SK-N-SH (cell line): Measurements from ENCODE around the gene NSUN4. TPM values are rescaled to one million over a fixed set of nuclear protein-coding genes. Genes with fewer than 3 reads are reported as not detected.

ENCODE experiments used
- CTCF ChIA-PET: fragments of 300-600, 350-600 bp; formaldehyde crosslinking; extraction: SDS; loops from one replicate; lab custom pipeline; 2021; lab: Yijun Ruan, JAX
- POLR2A ChIA-PET: fragments of 350-600 bp; sonication (Branson Sonifier 250); formaldehyde crosslinking; extraction: SDS; loops from one replicate; lab custom pipeline; 2020; ENCODE audit warnings: antibody characterized with exemption, inconsistent platforms; lab: Yijun Ruan, JAX
- DNase-seq: peaks from one replicate; pipeline ENCODE4 v3.0.0; 2012
- H2AFZ ChIP-seq: fragments of 200-600 bp; sonication (generic); 2 replicates; pipeline ENCODE4 v1.8.1; 2016; ENCODE audit warnings: antibody characterized with exemption, mild to moderate bottlenecking, low read depth
- H3F3A ChIP-seq: fragments of 200-600 bp; sonication (generic); replicated peaks from 2 replicates; pipeline ENCODE3; 2016; ENCODE audit warnings: antibody characterized with exemption, mild to moderate bottlenecking; ENCODE audit not compliant: insufficient read depth
- H3K27ac ChIP-seq, 2 experiments: fragments of 200-500 bp in 1 of 2; fragments of 200-600 bp in 1 of 2; sonication (Bioruptor generic) in 1 of 2; sonication (generic), shearing (Covaris generic) in 1 of 2; 2 replicates each; pipeline versions ENCODE4 v1.5.1 to v1.6.1; 2014 to 2016; ENCODE audit warnings: low read depth in 2 of 2, inconsistent platforms in 1 of 2, low read length in 1 of 2, mild to moderate bottlenecking in 1 of 2, mixed read lengths in 1 of 2
- H3K27me3 ChIP-seq: fragments of 200-600 bp; sonication (generic), shearing (Covaris generic); 2 replicates; pipeline ENCODE4 v1.6.1; 2016; ENCODE audit warnings: mixed run types; ENCODE audit not compliant: insufficient read depth
- H3K36me3 ChIP-seq, 2 experiments: fragments of 200-500 bp in 1 of 2; fragments of 200-600 bp in 1 of 2; sonication (Bioruptor generic) in 1 of 2; sonication (generic) in 1 of 2; replicated peaks in 1 of 2; 2 replicates each; pipeline versions ENCODE3 to v1.5.1; 2014 to 2016; ENCODE audit warnings: low read length in 1 of 2, mild to moderate bottlenecking in 1 of 2; ENCODE audit not compliant: insufficient read depth in 2 of 2, control insufficient read depth in 1 of 2
- H3K4me1 ChIP-seq, 2 experiments: fragments of 200-500 bp in 1 of 2; fragments of 200-600 bp in 1 of 2; sonication (Bioruptor generic) in 1 of 2; sonication (generic), shearing (Covaris generic) in 1 of 2; 2 replicates each; pipeline versions ENCODE4 v1.5.1 to v1.6.1; 2014 to 2016; ENCODE audit warnings: low read depth in 1 of 2, low read length in 1 of 2, mixed run types in 1 of 2; ENCODE audit not compliant: insufficient read depth in 2 of 2, control insufficient read depth in 1 of 2
- H3K4me2 ChIP-seq: fragments of 200-600 bp; sonication (generic), shearing (Covaris generic); 2 replicates; pipeline ENCODE4 v1.6.1; 2017; ENCODE audit warnings: mixed run types
- H3K4me3 ChIP-seq, 2 experiments: fragments of 200-500 bp in 1 of 2; fragments of 200-600 bp in 1 of 2; sonication (Bioruptor generic) in 1 of 2; sonication (generic), shearing (Covaris generic) in 1 of 2; 2 replicates each; pipeline versions ENCODE4 v1.5.1 to v1.8.1; 2014 to 2016; ENCODE audit warnings: low read depth in 2 of 2, inconsistent platforms in 1 of 2, low read length in 1 of 2, mild to moderate bottlenecking in 1 of 2, mixed read lengths in 1 of 2, moderate library complexity in 1 of 2
- H3K79me2 ChIP-seq: fragments of 200-600 bp; sonication (generic); 2 replicates; pipeline ENCODE4 v1.8.1; 2017; ENCODE audit warnings: mild to moderate bottlenecking; ENCODE audit not compliant: insufficient read depth
- H3K9ac ChIP-seq: fragments of 200-600 bp; sonication (generic); 2 replicates; pipeline ENCODE4 v1.6.1; 2017; ENCODE audit warnings: mixed run types
- H3K9me2 ChIP-seq: fragments of 200-600 bp; sonication (generic); 2 replicates; pipeline ENCODE4 v1.6.1; 2017; ENCODE audit warnings: mixed run types
- H3K9me3 ChIP-seq: fragments of 200-600 bp; sonication (generic); 2 replicates; pipeline ENCODE4 v1.6.1; 2017; ENCODE audit warnings: mixed run types, mild to moderate bottlenecking, moderate library complexity
- H4K20me1 ChIP-seq: fragments of 200-600 bp; sonication (generic); 2 replicates; pipeline ENCODE4 v1.6.1; 2017; ENCODE audit warnings: mild to moderate bottlenecking, mixed run types; ENCODE audit not compliant: insufficient read depth
- ELF1 ChIP-seq: IDR thresholded peaks from 2 replicates; pipeline ENCODE4 v1.4.0; 2012
- NRF1 ChIP-seq: IDR thresholded peaks from 2 replicates; pipeline ENCODE4 v1.6.1; 2012; ENCODE audit warnings: low read depth, mild to moderate bottlenecking, low read length
- RAD21 ChIP-seq: IDR thresholded peaks from 2 replicates; pipeline ENCODE4 v1.6.1; 2012; ENCODE audit warnings: mild to moderate bottlenecking, low read length
- RXRA ChIP-seq: IDR thresholded peaks from 2 replicates; pipeline ENCODE4 v1.4.0; 2012; ENCODE audit warnings: low read depth, mild to moderate bottlenecking, borderline replicate concordance
- SIN3A ChIP-seq: IDR thresholded peaks from 2 replicates; pipeline ENCODE4 v1.6.1; 2012; ENCODE audit warnings: low read depth, mild to moderate bottlenecking, low read length, moderate library complexity, borderline replicate concordance
- SMC3 ChIP-seq: IDR thresholded peaks from 2 replicates; pipeline ENCODE4 v1.6.1; 2012; ENCODE audit warnings: low read depth, low read length, improper control_type of control experiment
- TEAD4 ChIP-seq: IDR thresholded peaks from 2 replicates; pipeline ENCODE4 v1.4.0; 2012; ENCODE audit warnings: mild to moderate bottlenecking, borderline replicate concordance; ENCODE audit not compliant: insufficient read depth
- YY1 ChIP-seq: IDR thresholded peaks from 2 replicates; pipeline ENCODE4 v1.4.0; 2012; ENCODE audit warnings: low read depth, mild to moderate bottlenecking
- WGBS: methylation state at CpG from one replicate; pipeline ENCODE4 v1.1.6; 2017; ENCODE audit warnings: low lambda C conversion rate; 5-methylcytosine and 5-hydroxymethylcytosine counted together
- polyA plus RNA-seq, 3 experiments: library from polyadenylated mRNA; depleted of rRNA; stranded (reverse); fragments of >200 nt; gene quantifications; 2 replicates each; pipeline ENCODE4 v1.2.3, GENCODE V29; 2012
- TF ChIP-seq, protein P1 (sequence below): fragments of 150-350 bp; IDR thresholded peaks from 2 replicates; pipeline ENCODE4 v1.6.1; 2017; ENCODE audit warnings: antibody characterized with exemption, low read length, low read depth, borderline replicate concordance
- TF ChIP-seq, protein P2 (sequence below): fragments of 150-350 bp; IDR thresholded peaks from 2 replicates; pipeline ENCODE4 v1.6.1; 2016; ENCODE audit warnings: mild to moderate bottlenecking, low read depth, low read length
- TF ChIP-seq, protein P3 (sequence below): IDR thresholded peaks from 2 replicates; pipeline ENCODE4 v1.4.0; 2012; ENCODE audit warnings: low read depth, borderline replicate concordance
- TF ChIP-seq, protein P4 (sequence below): IDR thresholded peaks from 2 replicates; pipeline ENCODE4 v1.4.0; 2012; ENCODE audit warnings: low read depth, borderline replicate concordance
- TF ChIP-seq, protein P5 (sequence below): IDR thresholded peaks from 2 replicates; pipeline ENCODE4 v1.4.0; 2012; ENCODE audit warnings: low read depth

NSUN4 gene
- polyA plus RNA-seq, 1 of the 3 experiments (the other 2 are of a cell fraction), result 14.7 TPM

DNA sequence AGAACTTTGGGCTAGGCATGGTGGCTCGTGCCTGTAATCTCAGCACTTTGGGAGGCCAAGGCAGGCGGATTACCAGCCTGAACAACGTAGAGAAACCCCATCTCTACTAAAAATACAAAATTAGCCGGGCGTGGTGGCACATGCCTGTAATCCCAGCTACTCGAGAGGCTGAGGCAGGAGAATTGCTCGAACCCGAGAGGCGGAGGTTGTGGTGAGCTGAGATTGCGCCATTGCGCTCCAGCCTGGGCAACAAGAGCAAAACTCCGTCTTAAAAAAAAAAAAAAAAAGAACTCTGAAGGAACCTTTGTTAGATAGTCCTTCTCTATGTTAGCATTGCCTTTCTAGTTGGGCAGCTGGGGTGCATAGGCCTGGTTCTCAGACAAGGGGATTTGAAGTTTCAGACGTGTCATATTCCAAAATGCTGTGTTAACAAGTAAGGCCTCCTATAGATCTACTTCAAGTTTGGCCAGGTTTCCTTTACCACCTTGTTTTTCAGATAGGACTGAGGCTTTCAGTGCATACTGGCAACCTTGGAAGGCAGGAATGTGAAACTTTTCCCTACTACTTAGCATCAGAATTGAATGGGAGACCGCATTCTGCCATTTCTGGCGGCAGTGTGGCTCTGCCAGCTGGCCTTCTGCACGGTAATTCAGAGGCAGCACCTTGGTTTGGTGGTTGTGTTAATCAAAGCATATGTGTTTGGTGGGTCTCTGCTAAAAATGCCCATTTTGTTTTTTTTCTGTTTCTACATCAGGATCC lies 31.0 kb upstream of the NSUN4 start (continued):
- TF ChIP-seq NRF1 (no peak), SIN3A (no peak)
- TF ChIP-seq, protein P1, sequence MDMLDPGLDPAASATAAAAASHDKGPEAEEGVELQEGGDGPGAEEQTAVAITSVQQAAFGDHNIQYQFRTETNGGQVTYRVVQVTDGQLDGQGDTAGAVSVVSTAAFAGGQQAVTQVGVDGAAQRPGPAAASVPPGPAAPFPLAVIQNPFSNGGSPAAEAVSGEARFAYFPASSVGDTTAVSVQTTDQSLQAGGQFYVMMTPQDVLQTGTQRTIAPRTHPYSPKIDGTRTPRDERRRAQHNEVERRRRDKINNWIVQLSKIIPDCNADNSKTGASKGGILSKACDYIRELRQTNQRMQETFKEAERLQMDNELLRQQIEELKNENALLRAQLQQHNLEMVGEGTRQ, result no peak
- TF ChIP-seq, all 33 proteins: peak for 0

DNA sequence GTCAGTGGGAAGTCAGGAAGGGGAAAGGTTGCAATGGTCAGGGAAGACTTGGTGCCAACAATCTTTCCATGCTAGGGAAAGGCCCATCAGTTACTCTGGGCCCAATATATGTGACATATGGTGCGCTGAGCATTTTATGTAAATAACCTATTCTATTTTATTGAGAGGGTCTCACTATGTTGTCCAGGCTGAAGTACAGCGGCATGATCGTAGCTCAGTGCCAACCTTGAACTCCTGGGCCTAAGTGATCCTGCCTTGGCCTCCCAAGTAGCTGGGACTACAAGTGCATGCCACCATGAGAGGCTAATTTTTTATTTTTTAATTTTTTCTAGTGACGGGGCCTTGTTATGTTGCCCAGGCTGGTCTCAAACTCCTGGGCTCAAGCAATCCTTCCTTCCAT lies 30.3 kb upstream of the NSUN4 start:
- 94% methylated on average over 4 of the region's 4 CpGs for WGBS
- H3K36me3 ChIP-seq, result peaks cover 37 to 47% of the 10 kb centered on the region in 2 experiments
- no peaks in the 10 kb centered on the region for H3K9me3 ChIP-seq
- H3K9ac ChIP-seq, result no peak overlapping the region
- H3F3A ChIP-seq, result peaks cover 17% of the 10 kb centered on the region
- H4K20me1 ChIP-seq, result peaks cover 41% of the 10 kb centered on the region
- H3K4me1 ChIP-seq, result peaks cover 2 to 9% of the 10 kb centered on the region in 2 experiments; a peak in 2 of 4 replicates
- ChIA-PET POLR2A (no interaction called here), CTCF (interaction anchor here (0.7 kb wide), 1 partner anchor 30 kb away, joined by 3 read pairs; the partner anchor contains the start of gene NSUN4)
- H3K4me3 ChIP-seq, result no peak overlapping the region
- DNase-seq, result no peak
- H3K79me2 ChIP-seq, result peaks cover 67% of the 10 kb centered on the region
- TF ChIP-seq TEAD4 (no peak), RAD21 (no peak), YY1 (no peak), ELF1 (no peak), RXRA (no peak), SMC3 (no peak)
- TF ChIP-seq, protein P2, sequence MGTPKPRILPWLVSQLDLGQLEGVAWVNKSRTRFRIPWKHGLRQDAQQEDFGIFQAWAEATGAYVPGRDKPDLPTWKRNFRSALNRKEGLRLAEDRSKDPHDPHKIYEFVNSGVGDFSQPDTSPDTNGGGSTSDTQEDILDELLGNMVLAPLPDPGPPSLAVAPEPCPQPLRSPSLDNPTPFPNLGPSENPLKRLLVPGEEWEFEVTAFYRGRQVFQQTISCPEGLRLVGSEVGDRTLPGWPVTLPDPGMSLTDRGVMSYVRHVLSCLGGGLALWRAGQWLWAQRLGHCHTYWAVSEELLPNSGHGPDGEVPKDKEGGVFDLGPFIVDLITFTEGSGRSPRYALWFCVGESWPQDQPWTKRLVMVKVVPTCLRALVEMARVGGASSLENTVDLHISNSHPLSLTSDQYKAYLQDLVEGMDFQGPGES, result no peak
- TF ChIP-seq, protein P3, sequence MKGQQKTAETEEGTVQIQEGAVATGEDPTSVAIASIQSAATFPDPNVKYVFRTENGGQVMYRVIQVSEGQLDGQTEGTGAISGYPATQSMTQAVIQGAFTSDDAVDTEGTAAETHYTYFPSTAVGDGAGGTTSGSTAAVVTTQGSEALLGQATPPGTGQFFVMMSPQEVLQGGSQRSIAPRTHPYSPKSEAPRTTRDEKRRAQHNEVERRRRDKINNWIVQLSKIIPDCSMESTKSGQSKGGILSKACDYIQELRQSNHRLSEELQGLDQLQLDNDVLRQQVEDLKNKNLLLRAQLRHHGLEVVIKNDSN, result no peak
- TF ChIP-seq, protein P4, sequence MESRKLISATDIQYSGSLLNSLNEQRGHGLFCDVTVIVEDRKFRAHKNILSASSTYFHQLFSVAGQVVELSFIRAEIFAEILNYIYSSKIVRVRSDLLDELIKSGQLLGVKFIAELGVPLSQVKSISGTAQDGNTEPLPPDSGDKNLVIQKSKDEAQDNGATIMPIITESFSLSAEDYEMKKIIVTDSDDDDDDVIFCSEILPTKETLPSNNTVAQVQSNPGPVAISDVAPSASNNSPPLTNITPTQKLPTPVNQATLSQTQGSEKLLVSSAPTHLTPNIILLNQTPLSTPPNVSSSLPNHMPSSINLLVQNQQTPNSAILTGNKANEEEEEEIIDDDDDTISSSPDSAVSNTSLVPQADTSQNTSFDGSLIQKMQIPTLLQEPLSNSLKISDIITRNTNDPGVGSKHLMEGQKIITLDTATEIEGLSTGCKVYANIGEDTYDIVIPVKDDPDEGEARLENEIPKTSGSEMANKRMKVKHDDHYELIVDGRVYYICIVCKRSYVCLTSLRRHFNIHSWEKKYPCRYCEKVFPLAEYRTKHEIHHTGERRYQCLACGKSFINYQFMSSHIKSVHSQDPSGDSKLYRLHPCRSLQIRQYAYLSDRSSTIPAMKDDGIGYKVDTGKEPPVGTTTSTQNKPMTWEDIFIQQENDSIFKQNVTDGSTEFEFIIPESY, result no peak
- TF ChIP-seq, protein P5, sequence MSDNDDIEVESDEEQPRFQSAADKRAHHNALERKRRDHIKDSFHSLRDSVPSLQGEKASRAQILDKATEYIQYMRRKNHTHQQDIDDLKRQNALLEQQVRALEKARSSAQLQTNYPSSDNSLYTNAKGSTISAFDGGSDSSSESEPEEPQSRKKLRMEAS, result no peak
- no peak overlapping the region for H3K27ac ChIP-seq
- H3K4me2 ChIP-seq, result no peak overlapping the region
- H2AFZ ChIP-seq, result no peak overlapping the region
- no peaks in the 10 kb centered on the region for H3K9me2 ChIP-seq
- H3K27me3 ChIP-seq, result no peaks in the 10 kb centered on the region
